GM13977 (cell line): Measurements from ENCODE around the gene ADAMTS16.
"Not testable (repeated sequence)": the region's sequence is repeated elsewhere in the genome, so short reads cannot be mapped to it uniquely, and the experiment has no call there.

Source experiments
- DNase-seq: peaks from one replicate; pipeline ENCODE4 v3.0.0; 2012; ENCODE audit warnings: low spot score
- in situ Hi-C: fragments of 300-500 bp; cut with MboI; formaldehyde crosslinking; loops from one replicate; pipeline ENCODE4 v1.12.0; 2022; ENCODE audit warnings: low sequenced_read_pairs, low pct_unique_long_range_greater_than_20kb, mixed read lengths, inconsistent platforms; ENCODE audit not compliant: unreplicated experiment
- TF ChIP-seq, protein P1 (sequence below): IDR thresholded peaks from 2 replicates; pipeline ENCODE4 v1.5.1; 2012; ENCODE audit warnings: mild to moderate bottlenecking, control low read depth; ENCODE audit not compliant: insufficient read depth; ENCODE audit errors: extremely low read depth, missing control alignments

Gene ADAMTS16

DNA sequence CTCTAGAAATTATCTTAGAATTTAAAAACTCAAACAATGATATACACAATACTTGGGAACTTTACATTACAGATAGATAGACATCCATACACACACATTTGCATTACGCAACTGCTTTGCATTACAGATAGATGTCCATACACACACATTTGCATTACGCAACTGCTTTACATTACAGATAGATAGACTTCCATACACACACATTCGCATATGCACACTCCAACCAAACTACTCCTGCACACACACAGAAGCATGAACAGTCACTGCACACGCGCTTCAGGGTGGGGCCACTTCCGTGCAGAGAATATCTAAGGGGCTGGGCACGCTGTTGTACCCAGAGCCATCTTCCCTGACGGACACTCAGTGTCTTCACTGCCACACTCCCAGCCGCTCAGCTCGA, 7.9 kb upstream of the ADAMTS16 start:
- in situ Hi-C loops = loop anchor here (25.0 kb wide), 1 partner anchor 280 kb away; the partner anchor contains the start of gene ICE1
- TF ChIP-seq, protein P1, sequence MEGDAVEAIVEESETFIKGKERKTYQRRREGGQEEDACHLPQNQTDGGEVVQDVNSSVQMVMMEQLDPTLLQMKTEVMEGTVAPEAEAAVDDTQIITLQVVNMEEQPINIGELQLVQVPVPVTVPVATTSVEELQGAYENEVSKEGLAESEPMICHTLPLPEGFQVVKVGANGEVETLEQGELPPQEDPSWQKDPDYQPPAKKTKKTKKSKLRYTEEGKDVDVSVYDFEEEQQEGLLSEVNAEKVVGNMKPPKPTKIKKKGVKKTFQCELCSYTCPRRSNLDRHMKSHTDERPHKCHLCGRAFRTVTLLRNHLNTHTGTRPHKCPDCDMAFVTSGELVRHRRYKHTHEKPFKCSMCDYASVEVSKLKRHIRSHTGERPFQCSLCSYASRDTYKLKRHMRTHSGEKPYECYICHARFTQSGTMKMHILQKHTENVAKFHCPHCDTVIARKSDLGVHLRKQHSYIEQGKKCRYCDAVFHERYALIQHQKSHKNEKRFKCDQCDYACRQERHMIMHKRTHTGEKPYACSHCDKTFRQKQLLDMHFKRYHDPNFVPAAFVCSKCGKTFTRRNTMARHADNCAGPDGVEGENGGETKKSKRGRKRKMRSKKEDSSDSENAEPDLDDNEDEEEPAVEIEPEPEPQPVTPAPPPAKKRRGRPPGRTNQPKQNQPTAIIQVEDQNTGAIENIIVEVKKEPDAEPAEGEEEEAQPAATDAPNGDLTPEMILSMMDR = no peak
- DNase-seq = no peak

DNA sequence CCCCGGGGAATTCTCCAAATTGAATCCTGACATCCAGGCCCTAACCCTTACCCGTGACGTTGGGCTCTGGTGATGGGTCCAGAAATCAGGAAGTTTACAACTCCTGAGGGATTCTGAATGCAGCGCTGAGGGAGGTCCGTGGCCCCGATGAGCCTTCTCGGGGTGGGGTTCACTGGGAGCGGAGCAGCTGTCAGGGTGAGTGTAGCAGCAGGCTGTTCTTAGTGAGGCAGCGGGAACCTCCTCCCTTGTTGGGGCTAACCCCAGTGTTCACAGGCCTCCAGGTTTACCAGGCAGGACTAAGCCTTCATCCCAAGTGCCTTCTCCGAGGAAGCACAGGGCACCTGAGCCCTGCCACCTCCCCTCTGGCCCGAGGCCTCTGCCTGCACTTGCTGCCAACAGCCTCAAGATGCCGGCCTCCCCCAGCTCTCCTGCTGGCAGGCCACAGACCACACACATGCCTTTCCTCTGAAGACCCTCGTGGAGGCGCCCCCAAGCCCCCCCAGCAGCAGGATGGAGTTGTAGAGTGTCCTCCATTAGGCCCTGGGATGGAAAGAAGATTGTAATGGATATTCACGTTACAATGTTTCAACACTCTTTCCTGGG, 7.3 kb upstream of the ADAMTS16 start:
- TF ChIP-seq, protein P1 = no peak
- DNase-seq = peak; percentile 5
- in situ Hi-C loops = loop anchor here (25.0 kb wide), 1 partner anchor 280 kb away; the partner anchor contains the start of gene ICE1

DNA sequence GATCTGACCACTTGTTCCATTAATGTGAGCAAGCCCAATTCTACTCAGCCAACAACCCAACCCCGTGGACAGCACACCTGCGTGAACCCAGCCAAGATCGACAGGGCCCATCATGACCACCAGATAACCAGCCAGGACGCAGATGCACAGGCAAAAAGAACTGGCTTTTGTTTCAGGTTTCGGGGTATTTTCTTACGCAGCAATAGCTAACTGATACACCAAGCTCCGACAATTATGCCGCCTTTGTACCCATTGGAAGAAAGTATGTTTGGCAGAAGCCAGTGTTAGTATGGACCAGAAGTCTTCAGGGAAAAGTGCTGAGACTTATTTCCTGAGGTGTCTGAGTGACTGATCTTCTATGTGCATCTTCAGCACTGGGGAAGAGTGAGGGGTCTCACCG, 6.0 kb upstream of the ADAMTS16 start:
- TF ChIP-seq, protein P1 = no peak
- in situ Hi-C loops = loop anchor here (25.0 kb wide), 1 partner anchor 278 kb away; the partner anchor contains the start of gene ICE1

DNA sequence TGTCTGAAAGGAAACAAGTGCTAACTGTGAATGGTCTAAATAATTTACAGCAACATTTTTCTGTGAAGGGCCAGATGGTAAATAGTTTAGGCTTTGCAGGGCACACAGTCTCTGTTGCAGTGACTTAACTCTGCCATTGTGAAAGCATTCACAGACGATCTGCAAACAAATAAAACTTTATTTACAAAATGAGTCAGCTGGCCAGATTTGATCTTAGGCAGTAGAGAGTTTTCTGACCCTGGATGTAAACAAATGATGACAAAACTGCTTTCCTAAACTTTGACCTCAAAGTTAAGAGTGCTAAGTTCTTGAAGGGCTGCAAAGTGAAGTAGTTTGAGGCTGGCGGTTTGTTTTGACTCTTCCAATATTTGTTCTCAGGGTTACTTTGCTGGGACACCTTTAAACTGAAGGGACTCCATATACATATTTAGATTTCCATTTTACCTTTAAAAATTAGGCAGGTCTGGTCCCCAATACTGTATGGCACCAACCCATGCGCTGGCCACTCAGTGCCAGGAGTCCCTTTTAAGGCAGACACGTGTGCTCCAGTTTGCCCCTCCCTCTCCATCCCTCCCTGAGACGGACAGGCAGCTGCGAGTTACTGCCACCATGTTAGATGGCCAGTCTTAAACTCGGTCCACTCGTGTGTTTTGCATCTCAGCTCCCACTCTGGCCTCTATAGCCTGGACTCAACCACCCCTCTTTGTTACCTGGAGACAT, 4.0 kb upstream of the ADAMTS16 start:
- DNase-seq = no peak
- in situ Hi-C loops = loop anchor here (25.0 kb wide), 1 partner anchor 276 kb away; the partner anchor contains the start of gene ICE1
- TF ChIP-seq, protein P1 = no peak

More for the DNA sequence above, 6.0 kb upstream of the ADAMTS16 start:
- no peak for DNase-seq

DNA sequence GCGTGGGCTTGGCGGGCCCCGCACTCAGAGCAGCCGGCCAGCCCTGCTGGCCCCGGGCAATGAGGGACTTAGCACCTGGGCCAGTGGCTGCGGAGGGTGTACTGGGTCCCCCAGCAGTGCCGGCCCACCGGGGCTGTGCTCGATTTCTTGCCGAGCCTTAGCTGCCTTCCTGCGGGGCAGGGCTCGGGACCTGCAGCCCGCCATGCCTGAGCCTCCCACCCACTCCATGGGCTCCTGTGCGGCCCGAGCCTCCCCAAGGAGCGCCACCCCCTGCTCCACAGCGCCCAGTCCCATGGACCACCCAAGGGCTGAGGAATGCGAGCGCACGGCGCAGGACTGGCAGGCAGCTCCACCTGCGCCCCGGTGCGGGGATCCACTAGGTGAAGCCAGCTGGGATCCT, 2.3 kb upstream of the ADAMTS16 start:
- in situ Hi-C loops = loop anchor here (25.0 kb wide), 1 partner anchor 274 kb away; the partner anchor contains the start of gene ICE1
- DNase-seq = not testable (repeated sequence)

DNA sequence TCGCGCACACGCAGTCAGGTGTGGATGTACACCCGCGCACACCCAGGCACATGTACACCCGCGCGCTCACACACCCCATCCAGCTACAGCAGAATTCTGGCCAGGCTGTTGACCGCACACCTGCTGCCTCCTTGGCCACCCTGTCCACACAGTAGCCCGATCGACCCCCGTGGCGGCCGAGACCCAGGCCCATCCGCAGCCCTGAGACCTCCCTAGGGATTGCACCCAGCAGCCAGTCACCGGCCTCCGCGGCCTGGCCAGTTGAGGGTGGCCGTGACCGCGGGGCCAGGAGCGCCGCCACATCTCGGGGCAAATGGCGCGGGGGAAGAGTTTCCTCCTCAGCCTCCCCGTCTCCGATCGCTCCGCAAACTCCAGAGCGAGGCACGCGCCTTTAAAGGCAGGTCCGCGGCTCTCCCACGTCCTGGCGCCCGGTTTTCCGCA, 774 bp upstream of the ADAMTS16 start:
- in situ Hi-C loops = loop anchor here (25.0 kb wide), 1 partner anchor 273 kb away; the partner anchor contains the start of gene ICE1
- TF ChIP-seq, protein P1 = no peak
- no peak for DNase-seq
